NT2/D1 (cell line): ENCODE results near the gene IRF1.

ENCODE experiments used
- SUZ12 ChIP-seq: IDR thresholded peaks from 2 replicates; pipeline ENCODE4 v1.6.1; 2011; ENCODE audit not compliant: insufficient read length, insufficient read depth; ENCODE audit errors: extremely low read depth
- YY1 ChIP-seq: IDR thresholded peaks from 2 replicates; pipeline ENCODE4 v1.6.1; 2011; ENCODE audit not compliant: insufficient read length, insufficient read depth
- ZNF274 ChIP-seq: IDR thresholded peaks from 2 replicates; pipeline ENCODE4 v1.6.1; 2011; ENCODE audit warnings: mild to moderate bottlenecking, low read depth, low read length

GRCh38 chr5:132498152-132498551 is 7.6 kb upstream of the IRF1 start:
- no peak for TF ChIP-seq ZNF274
- no peak for TF ChIP-seq YY1
- no peak for TF ChIP-seq SUZ12
